GM21737 (cell line): ENCODE data around the gene PLA2G4E.

Experiments used
- ATAC-seq: cut with Tn5 transposase; IDR thresholded peaks from one replicate; pipeline ENCODE4 v1.9.1; 2021; ENCODE audit warnings: mild to moderate bottlenecking, moderate library complexity; ENCODE audit not compliant: unreplicated experiment

PLA2G4E gene, protein sequence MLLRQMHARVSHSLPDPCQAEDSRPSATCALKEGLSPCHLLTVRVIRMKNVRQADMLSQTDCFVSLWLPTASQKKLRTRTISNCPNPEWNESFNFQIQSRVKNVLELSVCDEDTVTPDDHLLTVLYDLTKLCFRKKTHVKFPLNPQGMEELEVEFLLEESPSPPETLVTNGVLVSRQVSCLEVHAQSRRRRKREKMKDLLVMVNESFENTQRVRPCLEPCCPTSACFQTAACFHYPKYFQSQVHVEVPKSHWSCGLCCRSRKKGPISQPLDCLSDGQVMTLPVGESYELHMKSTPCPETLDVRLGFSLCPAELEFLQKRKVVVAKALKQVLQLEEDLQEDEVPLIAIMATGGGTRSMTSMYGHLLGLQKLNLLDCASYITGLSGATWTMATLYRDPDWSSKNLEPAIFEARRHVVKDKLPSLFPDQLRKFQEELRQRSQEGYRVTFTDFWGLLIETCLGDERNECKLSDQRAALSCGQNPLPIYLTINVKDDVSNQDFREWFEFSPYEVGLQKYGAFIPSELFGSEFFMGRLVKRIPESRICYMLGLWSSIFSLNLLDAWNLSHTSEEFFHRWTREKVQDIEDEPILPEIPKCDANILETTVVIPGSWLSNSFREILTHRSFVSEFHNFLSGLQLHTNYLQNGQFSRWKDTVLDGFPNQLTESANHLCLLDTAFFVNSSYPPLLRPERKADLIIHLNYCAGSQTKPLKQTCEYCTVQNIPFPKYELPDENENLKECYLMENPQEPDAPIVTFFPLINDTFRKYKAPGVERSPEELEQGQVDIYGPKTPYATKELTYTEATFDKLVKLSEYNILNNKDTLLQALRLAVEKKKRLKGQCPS

GRCh38 chr15:42020713-42021273 is at the start of gene PLA2G4E:
TSS of gene PLA2G4E (minus strand) at chr15:42021042. CDS start at chr15:42021030, 12 bp downstream.
- no peak for ATAC-seq

DNA sequence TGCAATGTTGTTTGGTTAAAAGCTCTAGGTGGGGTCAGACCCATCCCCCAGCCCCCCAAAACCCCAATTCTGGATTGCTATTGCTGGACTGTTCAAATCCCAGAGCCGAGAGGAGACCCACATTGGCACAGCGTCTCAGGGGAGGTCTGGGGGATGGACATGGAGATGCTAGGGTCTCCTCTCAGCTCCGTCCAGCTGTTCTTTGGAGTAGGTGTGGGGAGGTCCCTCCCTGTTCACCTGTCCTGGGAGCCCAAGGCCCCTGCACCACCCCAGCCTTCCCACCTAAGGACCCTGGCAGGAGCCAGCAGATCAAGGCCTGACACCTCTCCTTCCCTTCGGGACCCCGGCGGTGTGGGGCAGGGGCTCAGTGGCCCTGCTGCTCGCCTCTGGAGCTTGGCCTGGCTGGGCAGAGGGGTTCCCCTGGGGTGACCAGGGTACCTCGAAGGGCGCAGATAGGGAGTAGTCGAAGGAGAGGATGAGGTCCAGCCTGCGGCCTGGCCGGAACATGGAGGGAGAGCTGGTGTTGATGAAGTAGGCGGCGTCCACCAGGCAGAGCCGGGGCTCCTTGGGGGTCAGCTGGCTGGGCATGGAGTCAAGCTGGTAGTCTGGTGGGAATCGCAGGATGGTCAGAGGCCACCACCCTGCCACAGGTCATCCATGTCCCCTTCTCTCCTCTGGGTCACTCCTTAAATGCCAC is 49.6 kb upstream of the PLA2G4E start:
- ATAC-seq = no peak

- ATAC-seq = no peak
Measured at GRCh38 chr15:42069496-42070278, 48.8 kb upstream of the PLA2G4E start.

DNA sequence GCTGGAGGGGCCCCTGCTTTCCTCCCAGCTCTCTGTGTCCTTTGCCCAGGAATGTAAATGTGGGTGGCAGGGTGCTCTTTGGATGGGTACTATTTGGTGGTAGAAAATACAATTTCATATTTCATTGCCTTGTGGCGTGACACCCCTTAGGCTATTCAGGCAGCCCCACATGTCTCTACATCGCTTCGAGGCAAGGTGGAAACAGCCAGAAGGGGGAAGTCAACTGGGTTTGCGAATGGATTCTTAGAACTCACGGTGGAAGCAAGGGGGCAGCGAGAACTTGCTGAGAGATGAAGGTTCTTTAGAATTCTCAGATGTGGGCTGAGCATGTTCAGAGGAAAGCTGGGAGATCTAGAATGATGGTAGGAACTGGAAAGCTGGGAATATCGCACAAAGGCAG is 48.2 kb upstream of the PLA2G4E start:
- no peak for ATAC-seq

DNA sequence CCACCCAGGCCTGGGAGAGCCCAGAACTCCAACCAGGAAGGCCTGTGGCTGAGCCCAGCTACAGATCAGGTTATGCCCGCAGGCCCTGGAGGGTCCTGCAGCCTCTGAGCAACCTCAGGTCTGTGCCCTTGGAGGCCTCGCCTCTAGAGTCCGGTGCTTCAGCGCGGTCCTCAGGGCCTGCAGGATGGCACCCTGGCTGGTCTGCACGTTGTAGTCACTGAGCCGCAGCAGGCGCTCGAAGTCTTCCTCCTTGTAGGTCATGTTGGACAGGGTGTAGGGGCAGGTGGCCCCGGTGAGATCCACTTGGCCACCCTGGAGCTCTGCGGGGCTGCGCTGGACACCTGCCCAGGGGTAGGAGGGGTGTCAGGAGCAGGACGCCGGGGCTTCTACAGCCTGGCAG is 47.8 kb upstream of the PLA2G4E start:
- no peak for ATAC-seq

GRCh38 chr15:42066764-42067415 is 46.0 kb upstream of the PLA2G4E start:
- ATAC-seq = no peak

DNA sequence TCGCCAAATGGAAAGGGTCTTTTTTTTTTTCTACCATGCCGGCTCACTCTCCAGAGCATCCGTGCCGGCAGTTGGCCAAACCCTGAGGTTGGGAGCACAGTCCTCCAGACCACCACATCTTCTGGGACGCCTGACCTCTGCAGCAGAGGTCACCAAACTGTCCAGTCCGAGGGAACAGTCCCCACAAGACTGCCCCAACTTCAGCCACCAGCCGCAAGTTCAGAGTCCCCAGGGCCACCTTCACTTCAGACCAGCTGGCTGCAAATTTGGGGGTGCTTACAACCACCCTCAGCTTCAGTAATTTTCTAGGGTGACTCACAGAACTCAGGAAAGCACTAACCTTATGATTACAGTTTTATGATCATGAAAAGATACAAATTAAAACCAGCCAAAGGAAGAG is 44.6 kb upstream of the PLA2G4E start:
- ATAC-seq = no peak

DNA sequence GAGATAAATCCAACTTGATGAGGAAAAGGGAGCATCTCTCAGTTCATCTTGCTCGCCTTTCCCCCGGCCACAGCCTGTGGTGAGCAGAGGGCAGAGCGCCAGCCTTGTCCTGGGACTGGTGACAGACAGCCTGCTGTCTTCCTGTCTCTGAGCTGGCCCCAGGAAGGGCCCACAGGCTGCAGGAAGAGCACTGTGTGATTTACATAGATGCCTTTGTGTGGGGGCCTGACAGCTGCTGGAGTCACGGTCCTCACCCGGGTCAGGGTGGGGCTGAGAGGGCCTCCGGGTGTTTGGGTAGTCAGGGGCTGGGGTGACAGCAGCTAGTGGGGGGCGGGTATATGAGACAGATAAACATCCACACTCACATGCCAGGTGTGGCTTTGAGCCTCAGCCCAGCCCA is 44.2 kb upstream of the PLA2G4E start:
- no peak for ATAC-seq

- ATAC-seq = no peak
Measured at GRCh38 chr15:42064271-42064670, 43.4 kb upstream of the PLA2G4E start.

GRCh38 chr15:42063122-42063848 is 42.4 kb upstream of the PLA2G4E start:
- ATAC-seq = no peak

DNA sequence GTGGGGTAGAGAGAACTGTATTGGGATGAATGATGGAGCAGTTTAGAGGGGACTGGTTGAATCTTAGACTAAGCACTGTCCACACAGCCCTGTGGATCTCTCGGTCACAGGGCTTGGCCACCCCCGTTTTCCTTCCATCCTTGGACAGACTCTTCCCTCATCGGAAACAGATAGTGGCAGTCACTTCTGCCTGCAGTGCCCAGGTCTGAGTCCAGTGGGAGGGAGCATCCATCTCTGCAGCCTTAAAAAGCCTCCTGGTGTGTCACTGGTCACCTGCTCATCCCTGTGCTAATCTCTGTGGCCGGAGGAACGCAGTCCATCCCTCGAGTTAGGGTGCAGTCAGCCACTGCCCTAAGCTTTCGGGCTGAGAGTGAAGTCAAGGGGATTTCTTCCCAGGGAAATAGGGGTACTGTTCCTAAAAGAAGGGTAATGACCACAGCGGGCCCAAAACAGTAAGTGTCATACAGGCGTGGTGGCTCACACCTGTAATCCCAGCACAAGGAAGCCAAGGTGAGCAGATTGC is 41.5 kb upstream of the PLA2G4E start:
- ATAC-seq = no peak

- no peak for ATAC-seq
Measured at GRCh38 chr15:42060797-42061196, 40.0 kb upstream of the PLA2G4E start.

- no peak for ATAC-seq
Measured at GRCh38 chr15:42060477-42060763, 39.6 kb upstream of the PLA2G4E start.

DNA sequence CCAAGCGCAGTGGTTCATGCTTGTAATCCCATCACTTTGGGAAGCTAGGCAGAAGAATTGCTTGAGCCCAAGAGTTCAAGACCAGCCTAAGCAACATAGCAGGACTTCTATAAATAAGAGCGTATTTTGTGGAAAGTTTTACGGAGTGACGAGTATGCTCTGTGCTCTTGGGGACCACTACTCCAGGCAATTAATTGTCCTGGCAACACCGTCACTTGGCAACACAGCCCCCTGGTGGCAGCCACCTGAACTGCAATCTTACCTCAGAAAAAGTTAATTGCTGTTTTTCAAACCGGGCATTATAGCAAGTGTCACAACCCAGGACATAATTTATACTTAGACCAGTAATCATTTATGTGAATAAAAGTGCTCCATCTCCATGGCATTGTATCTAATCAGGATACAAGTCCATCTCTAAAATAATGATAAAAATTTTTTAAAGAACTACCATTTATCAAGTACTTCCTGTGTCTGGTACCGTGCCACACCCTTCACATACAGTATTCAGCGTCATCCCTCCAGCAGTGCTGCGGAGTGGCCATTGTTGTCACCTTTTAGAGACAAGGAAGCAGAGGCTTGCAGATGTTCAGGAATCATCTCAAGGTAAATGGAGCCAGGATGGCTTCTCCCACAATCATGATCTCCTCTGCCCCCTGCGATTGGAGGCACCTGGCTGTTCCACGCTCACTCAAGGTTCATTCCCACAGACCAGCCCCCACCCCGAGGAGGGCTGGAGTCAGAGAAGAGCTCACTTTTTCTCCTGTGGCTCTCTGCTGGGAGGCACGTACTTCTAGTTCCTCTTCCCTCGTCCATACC is 39.0 kb upstream of the PLA2G4E start:
- no peak for ATAC-seq

GRCh38 chr15:42058791-42059190 is 37.9 kb upstream of the PLA2G4E start:
- ATAC-seq = no peak

DNA sequence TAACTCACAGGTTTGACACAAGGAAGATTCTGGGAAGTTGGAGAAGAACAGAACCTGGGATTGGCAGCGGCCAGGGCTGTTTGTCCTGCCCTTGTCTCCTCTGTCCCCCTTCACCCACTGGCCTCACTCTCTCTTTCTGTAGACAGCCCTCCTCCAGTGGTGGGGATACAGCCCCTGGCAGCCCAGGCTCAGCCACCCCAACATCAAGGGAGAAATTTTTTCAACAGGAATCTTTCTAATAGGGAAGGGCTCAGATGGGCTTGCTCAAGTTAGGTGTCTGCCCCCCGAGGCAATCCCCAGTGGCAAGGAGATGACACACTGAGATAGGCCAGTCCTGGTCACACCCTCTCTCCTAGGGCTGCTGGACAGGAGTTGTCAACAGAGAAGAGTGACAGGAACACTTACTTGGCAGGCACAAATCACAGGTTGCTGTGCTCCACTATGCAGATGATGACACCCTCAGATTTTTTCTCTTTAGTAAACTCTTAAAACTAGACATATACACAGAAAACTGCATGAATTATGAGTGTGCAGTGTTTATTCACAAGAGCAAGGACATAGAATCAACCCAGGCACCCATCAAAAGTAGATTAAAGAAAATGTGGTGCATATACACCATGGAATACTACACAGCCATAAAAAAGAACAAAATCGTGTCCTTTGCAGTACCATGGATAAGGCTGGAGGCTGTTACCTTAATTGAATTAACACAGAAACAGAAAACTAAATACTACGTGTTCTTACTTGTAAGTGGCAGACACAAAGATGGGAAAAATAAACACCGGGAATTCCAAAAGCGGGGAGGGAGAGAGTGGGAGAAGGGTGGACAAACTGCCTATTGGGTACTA is 37.2 kb upstream of the PLA2G4E start:
- ATAC-seq = no peak
